SK-N-MC (cell line): Measurements from ENCODE around the gene FKTN.

Experiments
- EZH2 ChIP-seq: fragments of 200-600 bp; sonication (generic); IDR thresholded peaks from one replicate; pipeline ENCODE4 v1.6.1; 2017; ENCODE audit warnings: antibody characterized with exemption
- FOXP2 ChIP-seq: optimal IDR thresholded peaks from 2 replicates; pipeline ENCODE3; 2011; ENCODE audit warnings: mild to moderate bottlenecking, moderate library complexity; ENCODE audit not compliant: insufficient read depth; ENCODE audit errors: extremely low read length, control extremely low read depth
- POLR2AphosphoS5 ChIP-seq: IDR thresholded peaks from 2 replicates; pipeline ENCODE4 v1.6.1; 2012; ENCODE audit warnings: mild to moderate bottlenecking, low read depth, low read length, borderline replicate concordance

- TF ChIP-seq POLR2AphosphoS5, result no peak
- no peak for TF ChIP-seq EZH2
- no peak for TF ChIP-seq FOXP2
These were observed 109.9 kb downstream of the FKTN start for GRCh38 chr9:105667867-105668266.
